NCI-H82 treated with DMSO at 0.1 percent for 48 hours (cell line): Measurements from ENCODE around the gene RNF25.
A peak's percentile ranks its signal among the peaks of the same experiment; 100 is the strongest.

Experiments
- DNase-seq: peaks from one replicate; lab custom pipeline; 2025; ENCODE audit not compliant: unreplicated experiment; lab: John Stamatoyannopoulos, UW

RNF25 gene

GRCh38 chr2:218687400-218688060 is 15.7 kb upstream of the RNF25 start:
- DNase-seq: peak; percentile 59

GRCh38 chr2:218680061-218680460 is 8.3 kb upstream of the RNF25 start:
- DNase-seq: no peak

- no peak for DNase-seq
Observed at GRCh38 chr2:218679119-218679518, 7.3 kb upstream of the RNF25 start.

GRCh38 chr2:218671097-218671653 is 627 bp downstream of the RNF25 start:
- DNase-seq: no peak

- DNase-seq: no peak
Observed at GRCh38 chr2:218664653-218665052, 7.1 kb downstream of the RNF25 start.

- DNase-seq: no peak
Observed at GRCh38 chr2:218663901-218664300, 7.9 kb downstream of the RNF25 start.

- DNase-seq: no peak
Observed at GRCh38 chr2:218662827-218663226, 9.0 kb downstream of the RNF25 start.

- no peak for DNase-seq
Observed at GRCh38 chr2:218662377-218662776, 9.4 kb downstream of the RNF25 start.

GRCh38 chr2:218659988-218660358 is 11.8 kb downstream of the RNF25 start:
- DNase-seq: no peak

GRCh38 chr2:218659258-218659987 is 12.4 kb downstream of the RNF25 start, which contains the start of the genes BCS1L and ZNF142:
BCS1L (plus strand) TSS chr2:218659683; CDS start chr2:218660988, 1,305 bp downstream.
ZNF142 (minus strand) TSS chr2:218659623; CDS start chr2:218656429, 3,194 bp downstream.
- DNase-seq: peak; percentile 80

- DNase-seq: peak; percentile 11
Observed at GRCh38 chr2:218658671-218659257, 13.0 kb downstream of the RNF25 start.

GRCh38 chr2:218655751-218656150 is 16.1 kb downstream of the RNF25 start:
- DNase-seq: no peak

- no peak for DNase-seq
Observed at GRCh38 chr2:218648787-218649100, 23.1 kb downstream of the RNF25 start.

- no peak for DNase-seq
Observed at GRCh38 chr2:218648088-218648786, 23.6 kb downstream of the RNF25 start.

GRCh38 chr2:218645126-218645525 is 26.7 kb downstream of the RNF25 start:
- DNase-seq: no peak

- no peak for DNase-seq
Observed at GRCh38 chr2:218644721-218645120, 27.1 kb downstream of the RNF25 start.

- no peak for DNase-seq
Observed at GRCh38 chr2:218643751-218644310, 28.0 kb downstream of the RNF25 start.

- DNase-seq: no peak
Observed at GRCh38 chr2:218642786-218643185, 29.0 kb downstream of the RNF25 start.

- DNase-seq: no peak
Observed at GRCh38 chr2:218642121-218642656, 29.6 kb downstream of the RNF25 start.

- DNase-seq: no peak
Observed at GRCh38 chr2:218638372-218638771, 33.4 kb downstream of the RNF25 start.

- no peak for DNase-seq
Observed at GRCh38 chr2:218635719-218636118, 36.1 kb downstream of the RNF25 start.
